SK-N-DZ (cell line): ENCODE results near the gene PTTG1IP2.

ENCODE experiments used
- DNase-seq: peaks from one replicate; pipeline ENCODE4 v3.0.0-alpha.2; 2015; ENCODE audit warnings: low spot score

PTTG1IP2 gene

DNA sequence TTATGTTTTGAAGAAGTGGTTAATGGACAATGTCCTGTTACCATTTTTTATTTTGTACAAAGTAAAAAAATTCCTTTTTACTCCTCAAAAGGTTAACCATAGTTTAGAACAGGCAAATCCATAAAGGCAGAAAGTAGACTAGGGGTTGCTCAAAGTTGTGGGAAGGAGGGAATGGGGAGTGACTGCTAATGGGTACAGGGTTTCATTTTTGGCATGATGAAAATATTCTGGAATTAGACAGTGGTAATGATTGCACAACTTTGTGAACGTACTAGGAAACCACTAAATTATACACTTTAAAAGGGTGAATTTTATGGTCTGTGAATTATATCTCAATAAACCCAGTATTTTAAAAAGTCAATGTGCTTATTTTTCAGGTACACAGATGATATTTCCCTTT is 91.3 kb downstream of the PTTG1IP2 start:
- DNase-seq = no peak
